Keratinocyte (primary cell): Measurements from ENCODE around the gene SLC22A12. TPM values are rescaled to one million over a fixed set of nuclear protein-coding genes. Genes with fewer than 3 reads are reported as not detected.

Experiments used
- DNase-seq: peaks from one replicate; pipeline ENCODE4 v3.0.0-alpha.2; 2011; ENCODE audit warnings: low read depth, missing footprints, low spot score
- FAIRE-seq: peaks from 2 replicates; lab custom pipeline; 2011; peaks lifted over from hg19 to GRCh38; lab: Jason Lieb, UNC
- H2AFZ ChIP-seq: 2 replicates; pipeline ENCODE4 v1.6.0; 2012; ENCODE audit warnings: low read length, control low read depth, inconsistent platforms; ENCODE audit not compliant: control insufficient read depth
- H3K27ac ChIP-seq: 2 replicates; pipeline ENCODE4 v1.5.1; 2011; ENCODE audit warnings: low read length; ENCODE audit not compliant: control insufficient read depth, insufficient read depth
- H3K27me3 ChIP-seq: 3 replicates; pipeline ENCODE4 v1.6.0; 2011; ENCODE audit warnings: low read length; ENCODE audit not compliant: control insufficient read depth, insufficient read depth; ENCODE audit errors: extremely low read depth
- H3K36me3 ChIP-seq, 2 experiments: 2 replicates in 1 of 2; 3 replicates in 1 of 2; pipeline ENCODE4 v1.5.1; 2011; ENCODE audit warnings: low read length in 2 of 2, mild to moderate bottlenecking in 1 of 2; ENCODE audit not compliant: control insufficient read depth in 2 of 2, insufficient read depth in 2 of 2; ENCODE audit errors: extremely low read depth in 1 of 2
- H3K4me1 ChIP-seq: 3 replicates; pipeline ENCODE4 v1.5.1; 2011; ENCODE audit warnings: low read length; ENCODE audit not compliant: control insufficient read depth, insufficient read depth; ENCODE audit errors: extremely low read depth
- H3K4me2 ChIP-seq: 3 replicates; pipeline ENCODE4 v1.6.0; 2011; ENCODE audit warnings: low read depth, low read length; ENCODE audit not compliant: control insufficient read depth, insufficient read depth; ENCODE audit errors: extremely low read depth
- H3K4me3 ChIP-seq, 3 experiments: fragments of 200-600 bp in 1 of 3; sonication (generic) in 1 of 3; 2 replicates in 2 of 3; 3 replicates in 1 of 3; pipeline ENCODE4 v1.5.1; 2011 to 2016; ENCODE audit warnings: low read length in 3 of 3, mild to moderate bottlenecking in 3 of 3, control low read depth in 2 of 3, inconsistent platforms in 1 of 3, low read depth in 1 of 3, mixed read lengths in 1 of 3, mixed run types in 1 of 3, moderate library complexity in 1 of 3; ENCODE audit not compliant: control insufficient read depth in 2 of 3, insufficient read depth in 2 of 3; ENCODE audit errors: extremely low read depth in 1 of 3
- H3K79me2 ChIP-seq: 2 replicates; pipeline ENCODE4 v1.6.0; 2012; ENCODE audit warnings: low read length; ENCODE audit not compliant: control insufficient read depth, insufficient read depth
- H3K9ac ChIP-seq: 3 replicates; pipeline ENCODE4 v1.6.0; 2011; ENCODE audit warnings: low read length; ENCODE audit not compliant: control insufficient read depth, insufficient read depth; ENCODE audit errors: extremely low read depth
- H3K9me1 ChIP-seq: 3 replicates; pipeline ENCODE4 v1.6.0; 2011; ENCODE audit warnings: low read length; ENCODE audit not compliant: control insufficient read depth, insufficient read depth; ENCODE audit errors: extremely low read depth
- H3K9me3 ChIP-seq: 2 replicates; pipeline ENCODE4 v1.5.1; 2012; ENCODE audit warnings: low read depth, low read length; ENCODE audit not compliant: control insufficient read depth
- H4K20me1 ChIP-seq: 3 replicates; pipeline ENCODE4 v1.6.0; 2011; ENCODE audit warnings: low read length; ENCODE audit not compliant: control insufficient read depth, insufficient read depth; ENCODE audit errors: extremely low read depth
- CTCF ChIP-seq, 3 experiments: IDR thresholded peaks in 1 of 3; conservative IDR thresholded peaks in 1 of 3; optimal IDR thresholded peaks in 1 of 3; 2 replicates in 2 of 3; 3 replicates in 1 of 3; pipeline versions ENCODE3 to v1.5.1; 2011; ENCODE audit warnings: low read length in 3 of 3, mild to moderate bottlenecking in 3 of 3, moderate library complexity in 2 of 3, control low read depth in 1 of 3, inconsistent platforms in 1 of 3; ENCODE audit not compliant: insufficient read depth in 2 of 3; ENCODE audit errors: extremely low read depth in 1 of 3
- EZH2 ChIP-seq: IDR thresholded peaks from one replicate; pipeline ENCODE4 v1.6.1; 2012; ENCODE audit warnings: inconsistent platforms, mild to moderate bottlenecking, low read length, moderate library complexity
- dilution Hi-C: fragments of 300-500 bp; cut with MboI; formaldehyde crosslinking; loops from one replicate; pipeline ENCODE4 v1.7.0; 2020; ENCODE audit warnings: low sequenced_read_pairs; ENCODE audit not compliant: extremely low pct_ligation_motif_present
- polyA plus RNA-seq, 5 experiments: library from polyadenylated mRNA; depleted of rRNA in 3 of 5; stranded (reverse) in 3 of 5; stranded (forward) in 1 of 5; unstranded in 1 of 5; fragments of >200 nt; gene quantifications; 1 replicate in 1 of 5; 2 replicates in 3 of 5; 3 replicates in 1 of 5; pipeline versions ENCODE4 v1.2.1 to v1.2.3, GENCODE V29; 2011 to 2012; ENCODE audit warnings: missing spikeins in 2 of 5, low read depth in 1 of 5, low replicate concordance in 1 of 5

Gene SLC22A12
- polyA plus RNA-seq, 1 donor (not counting 4 experiments of a cell fraction or from before 2014, with no cell fraction given) = not detected

GRCh38 chr11:64568584-64569140 is 22.4 kb upstream of the SLC22A12 start:
- H3K27ac ChIP-seq = no peak overlapping the region
- no peaks in the 10 kb centered on the region for H3K9me3 ChIP-seq
- H3K4me1 ChIP-seq = peaks cover 21% of the 10 kb centered on the region
- no peak overlapping the region for H3K9ac ChIP-seq
- no peak overlapping the region for H3K4me2 ChIP-seq
- H3K27me3 ChIP-seq = no peaks in the 10 kb centered on the region
- no peak overlapping the region for H2AFZ ChIP-seq
- H3K36me3 ChIP-seq = no peaks in the 10 kb centered on the region
- DNase-seq (no peak), FAIRE-seq (no peak)
- dilution Hi-C loops = no loop called here
- TF ChIP-seq EZH2 (no peak), CTCF (optimal IDR thresholded peaks at IDR 0.05 in 1 of 3, IDR thresholded peaks at IDR 0.05 in 1 of 3, conservative IDR thresholded peaks at IDR 0.05 in 1 of 3; ENCODE audit: extremely low read depth in 1 of 3, insufficient read depth in 2 of 3, low read length in 3 of 3) (no peak)
- no peaks in the 10 kb centered on the region for H4K20me1 ChIP-seq
- no peaks in the 10 kb centered on the region for H3K79me2 ChIP-seq
- no peaks in the 10 kb centered on the region for H3K9me1 ChIP-seq
- no peak overlapping the region for H3K4me3 ChIP-seq

GRCh38 chr11:64569300-64569970 is 21.6 kb upstream of the SLC22A12 start:
- H3K9me1 ChIP-seq = no peaks in the 10 kb centered on the region
- H3K79me2 ChIP-seq = no peaks in the 10 kb centered on the region
- no peaks in the 10 kb centered on the region for H3K36me3 ChIP-seq
- H3K9me3 ChIP-seq = no peaks in the 10 kb centered on the region
- H3K4me3 ChIP-seq = no peak overlapping the region
- no peaks in the 10 kb centered on the region for H3K27me3 ChIP-seq
- H3K4me1 ChIP-seq = peaks cover 21% of the 10 kb centered on the region
- H3K4me2 ChIP-seq = no peak overlapping the region
- no peak overlapping the region for H2AFZ ChIP-seq
- no peak for DNase-seq
- no peak overlapping the region for H3K9ac ChIP-seq
- H4K20me1 ChIP-seq = no peaks in the 10 kb centered on the region
- no peak for FAIRE-seq
- dilution Hi-C loops = no loop called here
- no peak overlapping the region for H3K27ac ChIP-seq
- no peak for TF ChIP-seq CTCF (optimal IDR thresholded peaks at IDR 0.05 in 1 of 3, IDR thresholded peaks at IDR 0.05 in 1 of 3, conservative IDR thresholded peaks at IDR 0.05 in 1 of 3; ENCODE audit: extremely low read depth in 1 of 3, insufficient read depth in 2 of 3, low read length in 3 of 3)
- TF ChIP-seq EZH2 = no peak
